NCI-H1436 treated with DMSO at 0.1 percent for 48 hours (cell line): ENCODE results near the gene PLAAT4.

Experiments
- DNase-seq: peaks from one replicate; lab custom pipeline; 2025; lab: John Stamatoyannopoulos, UW

PLAAT4 gene

GRCh38 chr11:63536669-63537292, at the start of gene PLAAT4:
Gene PLAAT4, plus strand, starts transcription at chr11:63536808. Its CDS starts 61 bp downstream, at chr11:63536869.
- no peak for DNase-seq

GRCh38 chr11:63488789-63489188, 47.8 kb upstream of the PLAAT4 start:
- no peak for DNase-seq

- no peak for DNase-seq
These were observed 46.7 kb upstream of the PLAAT4 start for GRCh38 chr11:63489879-63490278.

- no peak for DNase-seq
These were observed 45.9 kb upstream of the PLAAT4 start, which contains the start of gene PLAAT5 for GRCh38 chr11:63490551-63491239. Gene PLAAT5, minus strand, starts transcription at chr11:63491167. Its CDS starts 133 bp downstream, at chr11:63491034.

GRCh38 chr11:63491240-63491587, 45.4 kb upstream of the PLAAT4 start:
- DNase-seq = no peak

- no peak for DNase-seq
These were observed 44.8 kb upstream of the PLAAT4 start for GRCh38 chr11:63491636-63492372.

- DNase-seq = no peak
These were observed 44.2 kb upstream of the PLAAT4 start for GRCh38 chr11:63492441-63492840.

- no peak for DNase-seq
These were observed 43.5 kb upstream of the PLAAT4 start for GRCh38 chr11:63493127-63493526.

- DNase-seq = no peak
These were observed 41.6 kb upstream of the PLAAT4 start for GRCh38 chr11:63494975-63495374.

- no peak for DNase-seq
These were observed 36.7 kb upstream of the PLAAT4 start for GRCh38 chr11:63499874-63500273.

- no peak for DNase-seq
These were observed 35.4 kb upstream of the PLAAT4 start for GRCh38 chr11:63501236-63501635.

- no peak for DNase-seq
These were observed 34.3 kb upstream of the PLAAT4 start for GRCh38 chr11:63502252-63502820.

GRCh38 chr11:63503492-63503891, 33.1 kb upstream of the PLAAT4 start:
- no peak for DNase-seq

- DNase-seq = no peak
These were observed 32.6 kb upstream of the PLAAT4 start for GRCh38 chr11:63504054-63504453.

- DNase-seq = no peak
These were observed 31.5 kb upstream of the PLAAT4 start for GRCh38 chr11:63504933-63505586.

GRCh38 chr11:63505857-63506528, 30.6 kb upstream of the PLAAT4 start, which contains the start of gene LGALS12:
Gene LGALS12, plus strand, starts transcription at chr11:63506084. Its CDS starts 375 bp downstream, at chr11:63506459.
- no peak for DNase-seq

GRCh38 chr11:63506876-63507275, 29.7 kb upstream of the PLAAT4 start:
- DNase-seq = no peak

GRCh38 chr11:63507511-63507910, 29.1 kb upstream of the PLAAT4 start:
- no peak for DNase-seq

- no peak for DNase-seq
These were observed 28.6 kb upstream of the PLAAT4 start for GRCh38 chr11:63508009-63508408.

GRCh38 chr11:63508745-63509144, 27.9 kb upstream of the PLAAT4 start:
- DNase-seq = no peak

GRCh38 chr11:63510360-63511047, 26.1 kb upstream of the PLAAT4 start:
- no peak for DNase-seq
